Adrenal gland (tissue), 12 donors: ENCODE results near the gene COL1A1. TPM values are rescaled to one million over a fixed set of nuclear protein-coding genes. Genes with fewer than 3 reads are reported as not detected.
A peak's percentile ranks its signal among the peaks of the same experiment; 100 is the strongest.

Source experiments
- DNase-seq, 7 donors: peaks; one replicate each; pipeline ENCODE4 v3.0.0-alpha.2; 2019 to 2020
- H3K27ac ChIP-seq, 5 donors: fragments of 200-600 bp; sonication (generic) in 4 of 5; 1 replicate in 3 of 5; 2 replicates in 2 of 5; pipeline versions ENCODE4 v1.5.1 to v1.8.0; 2016 to 2020; ENCODE audit warnings: mild to moderate bottlenecking in 1 of 5
- H3K27me3 ChIP-seq: fragments of 200-600 bp; 2 replicates; pipeline ENCODE4 v1.8.0; 2021
- H3K36me3 ChIP-seq, 2 donors: fragments of 200-600 bp; replicated peaks in 1 of 2; 1 replicate in 1 of 2; 2 replicates in 1 of 2; pipeline versions ENCODE4 v1.5.1 to v1.8.0; 2018 to 2022
- H3K4me1 ChIP-seq, 2 donors: fragments of 200-600 bp; replicated peaks in 1 of 2; 1 replicate in 1 of 2; 2 replicates in 1 of 2; pipeline versions ENCODE4 v1.5.1 to v1.8.0; 2018 to 2021
- H3K4me3 ChIP-seq, 4 donors: fragments of 200-600 bp; sonication (generic) in 3 of 4; one replicate each; pipeline ENCODE4 v1.5.1; 2016 to 2018
- H3K9me3 ChIP-seq, 3 donors: fragments of 200-600 bp; sonication (generic) in 1 of 3; replicated peaks in 1 of 3; 1 replicate in 2 of 3; 2 replicates in 1 of 3; pipeline versions ENCODE4 v1.5.1 to v1.8.0; 2016 to 2021
- POLR2A ChIP-seq, 2 donors: fragments of 450-650 bp; IDR thresholded peaks; one replicate each; pipeline ENCODE4 v1.6.1; 2017; ENCODE audit warnings: antibody characterized with exemption in 2 of 2, mild to moderate bottlenecking in 2 of 2, moderate library complexity in 1 of 2
- WGBS, 4 donors: extraction: QIAGEN DNeasy Blood & Tissue Kit in 2 of 4; methylation state at CpG; one replicate each; pipeline versions ENCODE4 v1.1.5 to v1.1.7; 2013 to 2017; 5-methylcytosine and 5-hydroxymethylcytosine counted together
- intact Hi-C, 2 donors: fragments of 100-400 bp; cut with DNase I; formaldehyde crosslinking; loops; one replicate each; pipeline versions ENCODE4 v1.14.1 to v1.15.0; 2022 to 2023
- polyA plus RNA-seq, 3 donors: library from polyadenylated mRNA; stranded (reverse); fragments of 200-250 nt in 2 of 3; fragments of 350-450 nt in 1 of 3; fragmentation: Illumina TruSeq in 1 of 3; extraction: RNeasy Lipid Tissue Mini Kit (QIAGEN cat#74804) in 1 of 3; gene quantifications; one replicate each; pipeline ENCODE4 v1.2.3, GENCODE V29; 2013 to 2014
- total RNA-seq, 9 donors: library from RNA; depleted of rRNA in 4 of 9; stranded (reverse); fragments of >200 nt in 4 of 9; fragments of 120-200 nt in 1 of 9; fragmentation: NEBNext Ultra II Directional in 1 of 9; extraction: Animal tissue kit (Norgen Biotek cat#: 25700) in 1 of 9; gene quantifications; one replicate each; pipeline versions ENCODE4 v1.1.0 to v1.2.4, GENCODE V29; 2013 to 2023
- TF ChIP-seq, protein P1 (sequence below), 6 experiments: fragments of 450-650 bp in 4 of 6; fragments of 200-600 bp in 2 of 6; sonication (generic) in 1 of 6; IDR thresholded peaks; 1 replicate in 5 of 6; 2 replicates in 1 of 6; pipeline versions ENCODE4 v1.5.1 to v1.8.0; 2016 to 2021; ENCODE audit warnings: antibody characterized with exemption in 6 of 6, mild to moderate bottlenecking in 2 of 6, moderate library complexity in 1 of 6
- donor health status: healthy with polysubstance abuse.
- donor health status: Bipolar disorder and iron deficiency.
- donor health status: DM: yes; HTN: yes; CAD: no.
- donor health status: DM: no; HTN: no; CAD: no.
- donor health status: DM: no; HTN: no; CAD: no.
- donor health status: DM: yes; HTN: yes; CAD: no.

The COL1A1 gene
- total and polyA plus RNA-seq, 12 donors = 39.6 to 263 (median 87.2) TPM

DNA sequence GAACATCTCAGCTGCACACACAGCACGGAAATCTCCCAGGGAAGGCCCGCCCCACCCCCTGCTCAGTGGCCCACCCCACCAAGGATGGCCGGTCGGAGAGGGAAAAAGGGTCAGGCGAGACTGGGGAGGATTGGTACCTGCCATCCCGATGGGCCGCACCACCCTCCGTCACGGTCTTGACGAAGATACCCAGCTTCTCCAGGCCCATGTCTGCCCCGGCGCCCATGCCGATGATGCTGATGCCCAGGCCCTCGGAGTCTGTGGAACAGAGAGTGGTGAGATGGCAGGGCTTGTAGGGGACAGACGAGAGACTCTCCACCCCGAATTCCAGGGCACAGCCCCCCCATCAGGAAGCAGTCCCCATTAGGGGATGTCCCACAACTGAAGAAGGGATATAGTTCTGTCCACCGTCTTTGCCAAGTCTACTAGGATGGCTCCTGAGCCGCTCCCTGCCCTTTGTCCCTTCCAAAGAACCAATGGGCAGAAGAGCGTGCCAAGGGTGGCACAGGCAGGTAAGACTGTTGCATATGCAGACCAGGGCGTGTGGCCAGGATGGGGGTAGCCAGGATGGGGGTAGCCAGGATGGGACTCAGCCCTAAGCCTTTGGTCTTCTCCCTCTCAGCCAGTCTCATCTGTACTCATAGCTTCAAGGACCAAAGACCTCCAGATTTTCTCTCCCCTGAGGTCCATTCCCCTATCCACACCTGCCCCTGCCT is 57.8 kb downstream of the COL1A1 start:
- no peak overlapping the region for H3K27ac ChIP-seq
- no peak for DNase-seq
- H3K36me3 ChIP-seq = peaks cover 0 to 67% of the 10 kb centered on the region in 2 donors
- intact Hi-C loops = no loop called here
- no peaks in the 10 kb centered on the region for H3K9me3 ChIP-seq
- WGBS, 4 donors = 82 to 96% (median 93%) methylated on average over 4 to 20 of the region's 20 CpGs
- TF ChIP-seq POLR2A (IDR thresholded peaks at IDR 0.05) = no peak
- TF ChIP-seq, protein P1, sequence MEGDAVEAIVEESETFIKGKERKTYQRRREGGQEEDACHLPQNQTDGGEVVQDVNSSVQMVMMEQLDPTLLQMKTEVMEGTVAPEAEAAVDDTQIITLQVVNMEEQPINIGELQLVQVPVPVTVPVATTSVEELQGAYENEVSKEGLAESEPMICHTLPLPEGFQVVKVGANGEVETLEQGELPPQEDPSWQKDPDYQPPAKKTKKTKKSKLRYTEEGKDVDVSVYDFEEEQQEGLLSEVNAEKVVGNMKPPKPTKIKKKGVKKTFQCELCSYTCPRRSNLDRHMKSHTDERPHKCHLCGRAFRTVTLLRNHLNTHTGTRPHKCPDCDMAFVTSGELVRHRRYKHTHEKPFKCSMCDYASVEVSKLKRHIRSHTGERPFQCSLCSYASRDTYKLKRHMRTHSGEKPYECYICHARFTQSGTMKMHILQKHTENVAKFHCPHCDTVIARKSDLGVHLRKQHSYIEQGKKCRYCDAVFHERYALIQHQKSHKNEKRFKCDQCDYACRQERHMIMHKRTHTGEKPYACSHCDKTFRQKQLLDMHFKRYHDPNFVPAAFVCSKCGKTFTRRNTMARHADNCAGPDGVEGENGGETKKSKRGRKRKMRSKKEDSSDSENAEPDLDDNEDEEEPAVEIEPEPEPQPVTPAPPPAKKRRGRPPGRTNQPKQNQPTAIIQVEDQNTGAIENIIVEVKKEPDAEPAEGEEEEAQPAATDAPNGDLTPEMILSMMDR (IDR thresholded peaks at IDR 0.05) = no peak
- H3K27me3 ChIP-seq = no peaks in the 10 kb centered on the region
- H3K4me1 ChIP-seq = peaks cover 42 to 47% of the 10 kb centered on the region in 2 donors
- no peak overlapping the region for H3K4me3 ChIP-seq

GRCh38 chr17:50141745-50142110 is 59.7 kb downstream of the COL1A1 start:
- Histone ChIP-seq H3K4me3 (no peak overlapping the region), H3K36me3 (peaks cover 0 to 86% of the 10 kb centered on the region in 2 donors), H3K9me3 (no peaks in the 10 kb centered on the region), H3K27me3 (no peaks in the 10 kb centered on the region), H3K4me1 (peaks cover 24 to 30% of the 10 kb centered on the region in 2 donors), H3K27ac (no peak overlapping the region)
- no peak for DNase-seq
- 71 to 78% (median 74%) methylated on average over 7 to 8 of the region's 8 CpGs for WGBS, 4 donors
- no peak for TF ChIP-seq POLR2A (IDR thresholded peaks at IDR 0.05)
- TF ChIP-seq, protein P1 (IDR thresholded peaks at IDR 0.05) = no peak
- intact Hi-C loops = no loop called here

DNA sequence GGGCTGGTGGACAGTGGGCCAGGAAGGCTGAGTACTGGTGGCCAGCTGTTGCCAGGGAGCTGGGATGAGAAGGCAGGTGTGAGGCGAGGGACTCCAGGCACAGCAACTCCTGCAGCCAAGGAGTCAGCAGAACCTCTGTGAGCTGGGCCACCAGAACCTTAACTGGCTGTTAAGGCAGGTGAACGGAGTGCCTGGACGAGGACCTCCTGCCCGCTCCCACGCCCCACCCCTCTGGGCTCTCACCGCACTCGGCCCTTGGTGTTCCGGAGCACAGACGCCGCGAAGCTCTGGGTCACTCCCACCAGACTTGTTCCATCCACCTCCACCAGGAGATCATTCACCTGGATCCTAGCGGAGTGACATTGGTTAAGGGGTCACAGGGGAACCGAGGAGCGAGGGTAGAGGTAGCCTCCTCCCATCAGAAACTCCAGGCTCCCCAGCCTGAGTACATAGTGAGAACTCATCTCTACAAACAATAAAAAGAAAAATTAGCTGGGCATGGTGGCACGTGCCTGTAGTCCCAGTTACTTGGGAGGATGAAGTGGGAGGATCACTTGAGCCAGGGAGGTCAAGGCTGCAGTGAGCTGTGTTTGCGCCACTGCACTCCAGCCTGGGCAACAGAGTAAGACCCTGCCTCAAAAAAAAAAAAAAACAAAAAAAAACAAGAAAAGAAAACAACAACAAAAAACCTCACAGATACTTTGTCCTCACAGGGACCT is 60.2 kb downstream of the COL1A1 start:
- 88 to 94% (median 93%) methylated on average over 5 to 16 of the region's 16 CpGs for WGBS, 4 donors
- Histone ChIP-seq H3K4me3 (no peak overlapping the region), H3K9me3 (no peaks in the 10 kb centered on the region), H3K27ac (peak overlapping the region in 2 of 5 donors; percentile 21 to 52), H3K36me3 (peaks cover 0 to 91% of the 10 kb centered on the region in 2 donors), H3K27me3 (no peaks in the 10 kb centered on the region), H3K4me1 (peaks cover 18 to 24% of the 10 kb centered on the region in 2 donors)
- TF ChIP-seq, protein P1 (IDR thresholded peaks at IDR 0.05) = no peak
- TF ChIP-seq POLR2A (IDR thresholded peaks at IDR 0.05) = no peak
- intact Hi-C loops = no loop called here
- DNase-seq = no peak
